WTC11 (cell line): ENCODE measurements around the gene AKAP13.

Experiments used
- CBFB ChIP-seq: sonication (generic); formaldehyde crosslinking; IDR thresholded peaks from 2 replicates; pipeline ENCODE4 v1.8.1; 2022; ENCODE audit warnings: mild to moderate bottlenecking, low read depth, missing genetic modification reagents
- CTCF ChIP-seq: fragments of 200-600 bp; IDR thresholded peaks from 2 replicates; pipeline ENCODE4 v1.8.0; 2022; ENCODE audit warnings: antibody characterized with exemption
- E2F1 ChIP-seq: sonication (generic); formaldehyde crosslinking; IDR thresholded peaks from 2 replicates; pipeline ENCODE4 v1.8.0; 2022; ENCODE audit warnings: mild to moderate bottlenecking, missing genetic modification reagents
- ETV6 ChIP-seq: sonication (generic); formaldehyde crosslinking; IDR thresholded peaks from 2 replicates; pipeline ENCODE4 v1.8.1; 2022; ENCODE audit warnings: mild to moderate bottlenecking, missing genetic modification reagents
- FOXK1 ChIP-seq: sonication (generic); formaldehyde crosslinking; IDR thresholded peaks from 2 replicates; pipeline ENCODE4 v1.8.0; 2022; ENCODE audit warnings: mild to moderate bottlenecking, moderate library complexity, missing genetic modification reagents
- RELA ChIP-seq: sonication (generic); formaldehyde crosslinking; IDR thresholded peaks from 2 replicates; pipeline ENCODE4 v1.8.1; 2022; ENCODE audit warnings: missing genetic modification reagents, mild to moderate bottlenecking, borderline replicate concordance
- ZNF423 ChIP-seq: fragments of 250-450 bp; sonication (Bioruptor Pico); IDR thresholded peaks from 2 replicates; pipeline ENCODE4 v2.1.2; 2022; ENCODE audit warnings: mild to moderate bottlenecking, moderate library complexity

- TF ChIP-seq RELA (no peak), CTCF (no peak), ETV6 (CRISPR knock-in tag) (no peak), ZNF423 (CRISPR knock-in tag) (no peak), E2F1 (CRISPR knock-in tag) (no peak), FOXK1 (CRISPR knock-in tag) (no peak), CBFB (CRISPR knock-in tag) (no peak)
These were observed 211.2 kb downstream of the AKAP13 start for GRCh38 chr15:85591622-85592021.
